NOMO-1 treated with dmso at 0.1 percent for 144 hours (cell line): ENCODE results near the gene CYP4V2.
"Not testable (repeated sequence)": the region's sequence is repeated elsewhere in the genome, so short reads cannot be mapped to it uniquely, and the experiment has no call there.

ENCODE experiments used
- DNase-seq: peaks from one replicate; lab custom pipeline; 2025; ENCODE audit not compliant: unreplicated experiment; lab: John Stamatoyannopoulos, UW

Gene CYP4V2

DNA sequence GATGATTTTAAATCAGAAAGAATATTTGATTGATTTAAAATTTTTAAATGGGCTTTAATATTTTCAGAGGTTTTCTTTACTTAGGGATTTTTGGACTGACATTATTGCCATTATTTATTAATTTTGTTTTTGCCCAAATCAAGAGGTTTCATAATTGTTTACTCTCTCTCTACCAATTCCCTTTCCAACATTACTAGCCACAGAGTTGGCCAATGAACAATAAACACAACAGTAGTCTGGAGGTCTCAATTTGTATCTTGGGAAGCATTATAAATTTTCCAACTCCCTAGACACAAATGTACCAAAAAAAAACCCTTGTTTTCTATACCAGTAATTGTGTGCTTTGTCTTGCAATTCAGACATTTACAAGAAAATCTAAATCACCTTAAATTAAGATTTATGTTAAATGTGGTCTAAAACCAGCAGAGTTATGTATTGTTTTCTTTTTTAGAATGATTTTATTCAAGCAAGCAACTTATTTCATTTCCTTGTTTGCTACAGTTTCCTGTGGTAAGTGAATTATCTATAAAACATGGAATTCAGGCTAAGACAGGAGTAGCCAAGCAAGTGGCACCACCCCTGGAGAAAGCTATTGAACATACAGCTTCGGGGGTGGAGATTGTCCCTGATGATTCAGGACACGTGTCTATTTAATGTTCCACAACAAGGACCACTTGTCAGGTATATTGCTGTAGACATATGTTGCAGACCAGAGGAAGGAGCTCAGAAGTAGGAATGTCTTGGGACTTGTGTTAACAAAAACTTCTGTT is 36.6 kb downstream of the CYP4V2 start:
- no peak for DNase-seq

DNA sequence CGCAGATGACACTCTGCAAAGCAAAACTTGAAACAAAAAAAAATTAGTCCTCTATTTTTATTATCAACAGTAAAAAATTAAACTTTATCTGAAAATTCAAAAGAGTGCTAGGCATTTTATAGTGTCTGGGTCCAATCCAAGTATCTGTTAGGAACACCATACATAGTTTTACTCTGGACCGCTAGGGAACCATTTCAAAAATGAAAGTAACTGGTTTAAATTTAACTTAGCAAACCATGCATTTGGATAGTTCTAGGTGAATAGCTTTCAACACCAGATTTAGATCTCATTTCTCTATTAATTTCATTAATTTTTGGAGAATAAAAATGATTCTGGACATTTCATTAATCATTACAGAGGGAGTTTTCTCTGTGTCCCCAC is 37.1 kb downstream of the CYP4V2 start:
- no peak for DNase-seq

DNA sequence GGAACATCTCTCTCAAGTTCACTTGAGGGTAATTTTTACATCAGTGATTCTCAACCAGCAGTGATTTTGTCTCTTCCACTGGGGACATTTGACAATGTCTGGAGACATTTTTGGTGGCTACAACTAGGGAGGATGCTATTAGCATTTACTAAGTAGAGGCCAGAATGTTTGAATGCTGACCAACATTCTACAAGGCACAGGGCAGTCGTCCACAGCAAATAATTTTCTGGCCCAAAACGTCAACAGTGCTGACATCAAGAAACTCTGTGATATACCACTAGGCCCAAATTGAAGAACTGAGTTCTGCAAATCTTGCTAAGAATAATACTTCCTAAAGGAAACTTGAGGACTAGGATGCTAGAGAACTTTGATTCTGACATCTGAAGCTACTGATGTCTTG is 43.0 kb downstream of the CYP4V2 start:
- no peak for DNase-seq

DNA sequence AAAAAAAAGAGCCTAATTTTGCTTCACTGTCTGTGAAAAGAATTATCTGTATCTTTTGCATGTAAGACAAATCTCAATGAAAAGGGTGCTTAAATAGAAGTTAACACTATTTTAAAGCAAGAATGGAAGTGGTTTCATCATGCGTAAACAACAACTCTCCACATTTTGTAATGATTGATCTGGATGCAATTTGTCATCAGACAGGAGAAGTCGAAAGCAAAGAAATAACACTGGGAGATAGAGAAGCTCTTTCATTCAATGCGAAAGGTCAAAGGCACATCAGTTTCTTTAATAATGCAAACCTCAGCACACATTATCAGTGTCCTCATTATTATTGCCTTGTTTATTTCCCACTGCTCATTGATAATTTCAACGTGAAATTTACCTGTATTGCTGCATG is 44.8 kb downstream of the CYP4V2 start:
- no peak for DNase-seq

DNA sequence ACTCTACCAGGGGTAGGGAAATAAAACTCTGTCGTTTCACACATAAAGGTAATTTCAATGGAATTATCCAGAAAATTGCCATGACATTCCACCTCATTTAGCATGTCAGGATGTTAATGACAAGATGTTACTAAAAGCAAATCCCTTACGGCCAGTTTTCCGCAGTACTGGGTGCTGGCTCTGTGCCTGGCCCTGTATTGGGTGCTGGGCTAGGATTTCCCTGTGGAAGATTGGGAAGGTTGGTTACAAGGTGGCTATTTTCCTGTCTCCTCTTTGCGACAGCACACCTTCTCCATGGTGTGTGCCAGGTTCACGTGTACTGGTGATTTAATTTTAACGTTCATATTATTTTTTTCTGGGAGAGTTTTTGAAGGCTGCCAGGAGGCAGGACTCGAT is 49.1 kb downstream of the CYP4V2 start:
- DNase-seq: no peak

DNA sequence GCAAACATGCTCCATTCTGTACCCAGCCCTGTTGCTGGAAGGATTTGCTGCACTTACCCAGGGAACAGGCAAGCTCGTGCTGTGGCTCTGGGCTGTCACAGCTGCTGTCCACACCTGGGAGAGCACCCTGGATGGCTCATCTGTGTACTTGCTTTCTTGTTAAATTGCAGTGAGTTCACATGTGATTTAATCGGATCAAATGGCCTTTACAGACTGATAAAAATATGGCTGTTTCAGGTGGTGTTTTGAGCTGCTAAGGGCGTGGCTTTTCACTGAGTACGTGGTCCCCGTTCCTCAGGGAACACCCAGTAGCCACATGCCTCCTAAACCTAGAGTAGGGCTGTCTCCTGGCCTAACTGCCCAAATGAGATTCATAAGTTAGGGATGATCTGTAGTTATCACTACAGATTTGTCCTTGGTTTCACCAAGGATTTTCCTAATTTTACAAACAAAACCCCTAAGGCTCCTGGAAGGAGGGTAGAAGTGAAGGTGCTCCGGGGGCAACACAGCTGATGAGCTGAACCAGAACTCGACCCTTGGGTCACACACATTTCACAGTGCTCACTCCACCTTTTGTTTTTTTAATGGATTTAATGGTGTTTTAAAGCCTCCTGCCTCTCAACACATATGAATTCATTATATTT is 49.6 kb downstream of the CYP4V2 start:
- DNase-seq: no peak

DNA sequence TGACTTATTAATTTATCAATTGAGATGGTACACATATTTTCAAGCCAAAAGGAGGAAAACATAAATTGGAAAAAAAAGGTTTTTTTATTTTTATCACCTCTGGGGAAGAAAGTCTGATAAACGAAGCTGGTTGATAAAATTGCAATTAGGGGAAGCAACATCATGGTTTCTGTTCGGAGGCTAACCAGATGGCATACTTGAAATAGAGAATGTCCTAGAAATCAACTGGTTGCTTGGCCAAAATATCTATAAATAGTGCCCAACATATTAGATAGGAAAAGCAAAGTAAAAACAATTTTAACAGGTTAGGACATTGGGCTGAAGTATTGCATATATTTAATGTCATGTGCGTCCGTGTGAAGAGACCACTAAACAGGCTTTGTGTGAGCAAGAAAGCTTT is 50.2 kb downstream of the CYP4V2 start:
- no peak for DNase-seq

DNA sequence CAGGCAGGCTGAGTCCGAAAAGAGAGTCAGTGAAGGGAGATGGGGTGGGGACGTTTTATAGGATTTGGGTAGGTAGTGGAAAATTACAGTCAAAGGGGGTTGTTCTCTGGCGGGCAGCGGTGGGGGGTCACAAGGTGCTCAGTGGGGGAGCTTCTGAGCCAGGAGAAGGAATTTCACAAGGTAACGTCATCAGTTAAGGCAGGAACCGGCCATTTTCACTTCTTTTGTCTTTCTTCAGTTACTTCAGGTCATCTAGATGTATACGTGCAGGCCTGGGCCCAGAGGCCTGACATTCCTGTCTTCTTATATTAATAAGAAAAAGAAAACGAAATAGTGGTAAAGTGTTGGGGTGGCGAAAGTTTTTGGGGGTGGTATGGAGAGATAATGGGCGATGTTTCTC is 50.7 kb downstream of the CYP4V2 start:
- DNase-seq: not testable (repeated sequence)

DNA sequence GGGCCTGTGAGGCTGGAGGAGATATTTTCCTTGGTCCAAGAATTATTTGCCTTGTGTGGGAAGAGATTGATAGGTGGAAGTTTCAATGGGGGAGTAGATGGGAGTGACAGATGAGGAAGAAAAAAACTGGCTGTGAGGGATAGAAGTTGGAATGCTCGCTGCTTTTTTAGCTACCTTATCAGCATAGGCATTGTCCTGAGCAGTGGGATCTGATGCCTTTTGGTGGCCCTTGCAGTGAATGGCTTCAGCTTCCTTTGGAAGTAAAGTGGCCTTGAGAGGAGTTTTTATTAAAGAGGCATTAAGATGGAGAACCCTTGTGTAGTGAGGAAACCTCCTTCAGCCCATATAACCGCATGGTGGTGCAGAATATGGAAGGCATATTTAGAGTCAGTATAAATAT is 52.0 kb downstream of the CYP4V2 start:
- DNase-seq: no peak

DNA sequence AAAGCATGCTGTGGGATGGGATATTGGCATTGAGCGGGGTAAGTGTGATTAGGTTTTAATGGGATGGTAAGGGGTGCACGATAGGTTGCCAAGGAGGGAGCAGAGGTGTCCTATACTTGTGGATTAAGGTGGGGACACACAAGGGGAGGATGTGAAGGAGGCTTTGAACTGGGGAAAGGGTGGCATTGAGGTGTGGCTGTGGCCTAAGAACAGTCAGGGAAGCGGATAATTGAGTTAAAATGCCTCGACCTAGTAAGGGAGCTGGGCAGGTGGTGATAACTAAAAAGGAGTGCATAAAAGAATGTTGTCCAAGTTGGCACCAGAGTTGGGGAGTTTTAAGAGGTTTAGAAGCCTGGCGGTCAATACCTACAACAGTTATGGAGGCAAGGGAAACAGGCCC is 53.5 kb downstream of the CYP4V2 start:
- DNase-seq: no peak

DNA sequence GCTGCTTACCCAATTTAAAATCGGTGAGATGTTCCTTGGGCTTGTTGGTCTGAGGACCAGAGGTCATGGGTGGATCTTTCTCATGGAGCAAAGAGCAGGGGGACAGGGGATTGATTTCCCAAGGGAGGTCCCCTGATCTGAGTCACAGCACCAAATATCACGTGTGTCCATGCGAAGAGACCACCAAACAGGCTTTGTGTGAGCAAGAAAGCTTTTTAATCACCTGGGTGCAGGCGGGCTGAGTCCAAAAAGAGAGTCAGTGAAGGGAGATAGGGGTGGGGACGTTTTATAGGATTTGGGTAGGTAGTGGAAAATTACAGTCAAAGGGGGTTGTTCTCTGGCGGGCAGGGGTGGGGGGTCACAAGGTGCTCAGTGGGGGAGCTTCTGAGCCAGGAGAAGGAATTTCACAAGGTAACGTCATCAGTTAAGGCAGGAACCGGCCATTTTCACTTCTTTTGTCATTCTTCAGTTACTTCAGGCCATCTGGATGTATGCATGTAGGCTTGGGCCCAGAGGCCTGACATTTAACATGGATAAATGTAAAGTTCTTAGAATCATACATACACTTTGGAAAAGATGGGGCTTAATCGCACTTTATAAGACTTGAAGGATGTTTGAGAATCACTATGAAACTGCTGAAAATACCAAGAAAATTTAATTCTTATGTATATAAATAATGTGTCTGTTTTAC is 55.8 kb downstream of the CYP4V2 start:
- DNase-seq: not testable (repeated sequence)

DNA sequence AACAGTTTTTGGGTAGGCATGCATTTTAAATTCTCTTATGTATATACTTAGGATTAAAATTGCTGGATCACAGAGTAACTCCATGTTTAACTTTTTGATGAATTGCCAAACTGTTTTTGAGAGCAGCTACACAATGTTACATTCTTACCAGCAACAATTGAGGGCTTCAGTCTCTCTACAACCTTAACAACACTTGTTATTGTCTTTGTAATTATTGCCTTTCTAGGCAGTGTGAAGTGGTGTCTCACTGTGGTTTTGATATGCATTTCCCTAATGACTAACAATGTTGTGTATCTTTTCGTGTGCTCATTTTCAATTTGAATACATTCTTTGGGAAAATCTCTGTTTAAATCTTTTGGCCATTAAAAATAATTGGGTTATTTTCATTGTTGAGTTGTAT is 57.3 kb downstream of the CYP4V2 start:
- DNase-seq: no peak

DNA sequence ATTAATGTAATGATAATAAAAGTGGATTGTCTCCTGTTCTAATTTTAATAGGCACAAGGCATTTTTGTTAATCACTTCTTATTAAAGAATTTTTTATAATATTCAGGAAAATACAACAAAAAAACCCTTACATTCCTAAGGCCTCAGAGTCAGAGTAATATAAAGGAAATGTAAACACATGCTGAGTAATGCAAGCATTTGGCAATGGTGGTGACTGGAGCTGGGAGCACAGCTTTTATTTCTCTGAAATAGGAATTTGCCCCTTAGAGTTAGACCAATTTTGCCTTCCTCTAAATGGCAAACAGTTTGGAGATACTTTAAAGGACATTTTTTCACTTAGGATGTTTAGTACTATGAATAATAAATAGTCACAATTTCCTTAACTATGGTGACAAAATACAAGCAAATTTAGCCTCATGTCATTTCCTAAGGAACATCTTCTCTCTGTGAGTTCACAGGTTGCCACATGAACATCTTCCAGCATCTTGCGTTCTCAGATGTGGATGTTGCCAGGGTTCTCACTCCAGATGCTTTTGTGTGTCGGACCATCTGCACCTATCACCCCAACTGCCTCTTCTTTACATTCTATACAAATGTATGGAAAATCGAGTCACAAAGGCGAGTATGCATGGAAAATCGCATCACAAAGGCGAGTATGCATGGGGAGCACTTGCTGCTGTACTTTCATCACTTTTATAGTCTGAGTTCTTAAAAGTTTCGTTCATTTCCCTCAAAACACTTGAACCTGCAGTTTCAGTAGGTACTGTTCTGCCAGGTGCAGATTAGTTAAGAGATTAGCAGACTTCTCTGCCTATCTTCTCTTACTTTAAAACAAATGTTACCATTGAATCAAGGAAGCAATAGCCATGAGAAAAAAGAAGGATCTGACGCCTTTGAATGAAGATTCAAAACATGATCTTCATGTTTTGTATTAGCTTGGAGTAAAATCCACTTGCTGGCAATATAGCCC is 58.7 kb downstream of the CYP4V2 start:
- no peak for DNase-seq

DNA sequence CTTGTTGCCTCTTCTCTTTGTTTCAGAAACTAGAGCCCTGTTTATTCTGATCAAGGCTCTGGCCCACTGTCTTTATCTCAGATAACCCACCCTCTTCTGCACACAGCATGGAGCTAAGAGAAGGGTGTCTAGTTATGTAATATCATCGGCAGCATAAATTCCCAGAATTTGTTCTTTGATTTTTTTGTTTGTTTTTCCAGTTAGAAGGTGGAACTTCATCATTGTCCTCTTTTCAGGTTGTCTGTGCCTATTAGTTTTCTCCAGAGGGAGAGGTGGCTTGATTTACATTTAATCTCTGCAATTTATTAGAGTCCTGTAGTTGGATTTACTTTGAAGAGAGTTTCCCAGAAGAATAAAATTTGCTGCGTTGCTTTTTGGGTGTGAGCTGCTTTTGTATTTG is 59.4 kb downstream of the CYP4V2 start:
- no peak for DNase-seq

DNA sequence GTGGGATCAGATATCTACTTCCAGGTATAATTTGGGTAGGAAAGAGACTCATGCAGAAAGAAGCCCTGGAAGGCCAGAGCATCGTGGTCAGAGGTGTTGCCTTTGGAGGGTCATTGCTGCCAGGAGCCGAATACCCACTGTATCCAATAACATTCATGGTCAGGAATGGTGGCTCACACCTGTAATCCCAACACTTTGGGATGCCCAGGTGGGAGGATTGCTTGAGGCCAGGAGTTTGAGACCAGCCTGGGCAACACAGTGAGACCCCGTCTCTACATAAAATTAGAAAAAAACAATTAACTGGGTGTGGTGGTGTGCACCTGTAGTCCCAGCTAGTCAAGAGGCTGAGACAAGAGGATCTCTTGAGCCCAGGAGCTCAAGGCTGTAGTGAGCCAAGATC is 63.8 kb downstream of the CYP4V2 start:
- no peak for DNase-seq

DNA sequence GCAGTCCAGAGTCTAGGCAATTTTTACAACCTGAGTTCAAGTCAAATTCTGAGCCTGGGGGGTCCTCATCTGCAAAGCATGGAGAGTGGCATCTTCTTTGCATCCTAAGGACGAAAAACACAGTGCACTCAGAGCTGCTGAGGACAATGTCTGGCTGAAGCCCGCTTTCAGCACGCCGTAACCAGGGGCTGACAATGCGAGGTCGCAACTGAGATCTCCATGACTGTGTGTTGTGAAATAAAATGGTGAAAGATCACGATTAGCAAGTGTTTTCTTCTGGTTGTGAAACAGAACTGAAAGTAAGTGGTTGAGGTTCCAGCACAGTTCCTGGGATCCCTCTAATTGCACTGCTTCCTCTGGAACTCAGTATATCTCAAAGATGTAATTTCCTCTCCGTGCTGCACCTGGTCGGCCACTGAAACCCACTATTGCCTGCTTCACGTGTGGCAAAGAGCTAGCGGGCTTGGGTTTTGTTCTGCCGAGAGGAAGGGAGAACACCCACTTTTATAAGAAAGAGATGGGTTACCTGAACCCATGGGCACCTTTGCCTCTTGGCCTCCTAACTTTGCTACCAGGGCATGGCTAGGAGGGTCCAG is 66.9 kb downstream of the CYP4V2 start:
- DNase-seq: no peak

DNA sequence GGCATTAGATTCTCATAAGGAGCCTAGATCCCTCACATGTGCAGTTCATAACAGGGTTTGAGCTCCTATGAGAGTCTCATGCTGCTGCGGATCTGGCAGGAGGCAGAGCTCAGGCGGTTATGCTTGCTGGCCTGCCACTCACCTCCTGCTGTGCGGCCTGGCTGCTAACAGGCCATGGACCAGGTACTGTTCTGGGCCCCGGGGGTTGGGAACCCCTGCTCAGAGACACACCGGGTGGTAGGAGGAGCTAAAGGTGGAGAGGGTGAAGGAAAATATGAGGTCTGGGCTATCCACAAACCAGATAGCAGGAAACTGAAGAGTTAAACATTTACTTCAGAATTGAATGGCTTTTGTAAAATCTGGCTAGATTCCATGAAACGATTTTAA is 68.7 kb downstream of the CYP4V2 start:
- no peak for DNase-seq
